HCT116 (cell line): Measurements from ENCODE around the gene USP33. TPM values are rescaled to one million over a fixed set of nuclear protein-coding genes. Genes with fewer than 3 reads are reported as not detected.

Source experiments
- ATAC-seq: fragments of 200-7000 bp; cut with Tn5 transposase; 2 replicates; pipeline ENCODE4 v1.9.1; 2020; ENCODE audit warnings: mild to moderate bottlenecking, moderate library complexity
- BruUV-seq: library from RNA; stranded (reverse); fragments of 400-500 nt; replicated peaks from 2 replicates; lab custom pipeline; 2021; lab: Mats Ljungman, UMichigan
- CTCF ChIA-PET: fragments of 300-600 bp; sonication (Branson Sonifier 250); formaldehyde crosslinking; loops from one replicate; lab custom pipeline; 2021; ENCODE audit warnings: antibody characterized with exemption; lab: Charles Lee
- POLR2A ChIA-PET: fragments of 300-600, 350-600 bp; sonication (Branson Sonifier 250); formaldehyde crosslinking; loops from one replicate; lab custom pipeline; 2021; ENCODE audit warnings: antibody characterized with exemption; lab: Charles Lee
- RAD21 ChIA-PET, 2 experiments: fragments of 300-600 bp; sonication (Branson Sonifier 250); formaldehyde crosslinking; loops; one replicate each; lab custom pipeline; 2023; ENCODE audit warnings: low total read pairs in 2 of 2; ENCODE audit not compliant: uncharacterized antibody in 2 of 2, unreplicated experiment in 2 of 2, low non-redundant PET in 1 of 2; lab: Charles Lee
- DNase-seq: peaks from one replicate; pipeline ENCODE4 v3.0.0-alpha.2; 2010; ENCODE audit warnings: low read depth, low spot score
- H2AFZ ChIP-seq: fragments of 200-600 bp; shearing (Covaris generic), sonication (generic); 2 replicates; pipeline ENCODE4 v1.6.1; 2017; ENCODE audit warnings: low read depth, mixed run types, mixed read lengths, antibody characterized with exemption, low read length; ENCODE audit not compliant: poor library complexity, severe bottlenecking
- H3K27ac ChIP-seq: 2 replicates; pipeline ENCODE4 v1.5.1; 2012; ENCODE audit warnings: low read depth, low read length
- H3K27me3 ChIP-seq: fragments of 200-600 bp; sonication (generic); 2 replicates; pipeline ENCODE4 v1.6.1; 2016; ENCODE audit warnings: mixed run types, low read length, mixed read lengths; ENCODE audit not compliant: insufficient read depth
- H3K36me3 ChIP-seq, 2 experiments: fragments of 200-500 bp in 1 of 2; fragments of 200-600 bp in 1 of 2; sonication (Bioruptor generic) in 1 of 2; sonication (generic) in 1 of 2; 2 replicates each; pipeline versions ENCODE4 v1.5.1 to v1.6.1; 2014 to 2016; ENCODE audit warnings: low read length in 2 of 2, inconsistent platforms in 1 of 2, mixed read lengths in 1 of 2, mixed run types in 1 of 2; ENCODE audit not compliant: insufficient read depth in 2 of 2, control insufficient read depth in 1 of 2
- H3K4me1 ChIP-seq, 2 experiments: fragments of 200-600 bp in 1 of 2; sonication (generic) in 1 of 2; 2 replicates each; pipeline versions ENCODE4 v1.5.1 to v1.6.1; 2012 to 2017; ENCODE audit warnings: low read length in 2 of 2, inconsistent platforms in 1 of 2, mild to moderate bottlenecking in 1 of 2, mixed read lengths in 1 of 2, mixed run types in 1 of 2, moderate library complexity in 1 of 2; ENCODE audit not compliant: insufficient read depth in 2 of 2, control insufficient read depth in 1 of 2
- H3K4me2 ChIP-seq: fragments of 200-600 bp; sonication (generic); 2 replicates; pipeline ENCODE4 v1.6.1; 2017; ENCODE audit warnings: mixed run types, low read length, mixed read lengths
- H3K4me3 ChIP-seq, 2 experiments: fragments of 200-600 bp in 1 of 2; sonication (generic) in 1 of 2; replicated peaks in 1 of 2; 2 replicates each; pipeline ENCODE4 v1.5.1; 2011 to 2016; ENCODE audit warnings: low read length in 2 of 2, control low read depth in 1 of 2, low read depth in 1 of 2, mild to moderate bottlenecking in 1 of 2, mixed read lengths in 1 of 2, mixed run types in 1 of 2
- H3K79me2 ChIP-seq: fragments of 200-600 bp; sonication (generic); 2 replicates; pipeline ENCODE4 v1.6.1; 2017; ENCODE audit warnings: mild to moderate bottlenecking, mixed run types, low read length, moderate library complexity, mixed read lengths; ENCODE audit not compliant: insufficient read depth
- H3K9ac ChIP-seq: fragments of 200-600 bp; sonication (generic); 2 replicates; pipeline ENCODE4 v1.6.1; 2016; ENCODE audit warnings: low read length, mixed read lengths
- H3K9me2 ChIP-seq: fragments of 200-600 bp; sonication (generic), shearing (Covaris generic); 2 replicates; pipeline ENCODE4 v1.6.1; 2017; ENCODE audit warnings: mixed run types, mild to moderate bottlenecking, moderate library complexity; ENCODE audit not compliant: insufficient read depth
- H3K9me3 ChIP-seq, 2 experiments: fragments of 200-500 bp in 1 of 2; fragments of 200-600 bp in 1 of 2; sonication (Bioruptor generic) in 1 of 2; sonication (generic) in 1 of 2; 2 replicates each; pipeline ENCODE4 v1.6.1; 2014 to 2017; ENCODE audit warnings: low read length in 2 of 2, mixed read lengths in 2 of 2, inconsistent platforms in 1 of 2, low read depth in 1 of 2, mild to moderate bottlenecking in 1 of 2, mixed run types in 1 of 2, moderate library complexity in 1 of 2; ENCODE audit not compliant: control insufficient read depth in 1 of 2, insufficient read depth in 1 of 2
- H4K20me1 ChIP-seq: fragments of 200-600 bp; sonication (generic), shearing (Covaris generic); 2 replicates; pipeline ENCODE4 v1.6.1; 2017; ENCODE audit warnings: mixed run types, mild to moderate bottlenecking, moderate library complexity; ENCODE audit not compliant: insufficient read depth
- JUND ChIP-seq: IDR thresholded peaks from 2 replicates; pipeline ENCODE4 v1.6.1; 2012
- MAX ChIP-seq: IDR thresholded peaks from 2 replicates; pipeline ENCODE4 v1.6.1; 2012
- POLR2A ChIP-seq: IDR thresholded peaks from 2 replicates; pipeline ENCODE4 v1.7.0; 2011; ENCODE audit warnings: borderline replicate concordance; ENCODE audit not compliant: insufficient read depth, insufficient read length; ENCODE audit errors: extremely low read depth
- POLR2AphosphoS5 ChIP-seq: IDR thresholded peaks from 2 replicates; pipeline ENCODE4 v1.6.1; 2011; ENCODE audit warnings: mild to moderate bottlenecking, low read depth, low read length, moderate library complexity
- SIN3A ChIP-seq: IDR thresholded peaks from 2 replicates; pipeline ENCODE4 v1.6.1; 2012; ENCODE audit warnings: low read depth
- SRF ChIP-seq: IDR thresholded peaks from 2 replicates; pipeline ENCODE4 v1.6.1; 2012; ENCODE audit warnings: low read depth
- YY1 ChIP-seq: IDR thresholded peaks from 2 replicates; pipeline ENCODE4 v1.6.1; 2011; ENCODE audit warnings: low read length, low read depth, moderate library complexity, mild to moderate bottlenecking; ENCODE audit not compliant: insufficient replicate concordance; ENCODE audit errors: extremely low read depth
- ZNF274 ChIP-seq: fragments of 200-500 bp; sonication (Bioruptor generic); IDR thresholded peaks from 2 replicates; pipeline ENCODE4 v1.6.1; 2014; ENCODE audit warnings: mild to moderate bottlenecking, low read depth, low read length, inconsistent platforms
- intact Hi-C: fragments of 100-400 bp; cut with micrococcal nuclease; formaldehyde crosslinking; loops from 2 replicates; pipeline ENCODE4 v1.10.0; 2022
- total RNA-seq: library from RNA; stranded (reverse); gene quantifications from one replicate; pipeline ENCODE4 v1.2.1, GENCODE V29; 2021; ENCODE audit not compliant: unreplicated experiment

USP33 gene
- total RNA-seq, 1 experiment from 2014 or later = 46.1 TPM

- H3K27ac ChIP-seq = no peak overlapping the region
- peaks cover 0 to 3% of the 10 kb centered on the region in 2 experiments; a peak in 1 of 4 replicates for H3K4me1 ChIP-seq
- H3K9me2 ChIP-seq = no peaks in the 10 kb centered on the region
- H3K27me3 ChIP-seq = no peaks in the 10 kb centered on the region
- RAD21 ChIA-PET = no interaction called here
- TF ChIP-seq SIN3A (no peak), JUND (no peak), POLR2A (no peak), ZNF274 (no peak), POLR2AphosphoS5 (no peak), SRF (no peak)
- TF ChIP-seq, all 23 proteins: peak for 0
- Histone ChIP-seq H3K4me3 (no peak overlapping the region), H2AFZ (no peak overlapping the region), H3K79me2 (peaks cover 36% of the 10 kb centered on the region), H3K9me3 (no peaks in the 10 kb centered on the region), H3K4me2 (no peak overlapping the region), H3K9ac (no peak overlapping the region), H4K20me1 (no peaks in the 10 kb centered on the region), H3K36me3 (peaks cover 0 to 5% of the 10 kb centered on the region in 2 experiments; a peak in 1 of 4 replicates)
- BruUV-seq = no TSS peak
- intact Hi-C loops = no loop called here
- DNase-seq (no peak), ATAC-seq (no peak)
- ChIA-PET CTCF (no interaction called here), POLR2A (interaction anchor here (0.7 kb wide), 1 partner anchor 39 kb away, joined by 4 read pairs; no protein-coding TSS in a partner anchor)
Observed at GRCh38 chr1:77742011-77742555, 17.6 kb downstream of the USP33 start.

- no peaks in the 10 kb centered on the region for H3K9me3 ChIP-seq
- ChIA-PET CTCF (no interaction called here), POLR2A (no interaction called here), RAD21 (no interaction called here)
- no peaks in the 10 kb centered on the region for H3K9me2 ChIP-seq
- intact Hi-C loops = no loop called here
- TF ChIP-seq POLR2AphosphoS5 (no peak), MAX (no peak), SIN3A (no peak), YY1 (no peak), JUND (no peak)
- H3K79me2 ChIP-seq = peaks cover 32% of the 10 kb centered on the region
- H3K4me1 ChIP-seq = peaks cover 0 to 3% of the 10 kb centered on the region in 2 experiments; a peak in 1 of 4 replicates
- DNase-seq = no peak
- no peak overlapping the region for H2AFZ ChIP-seq
- peaks cover 0 to 5% of the 10 kb centered on the region in 2 experiments; a peak in 1 of 4 replicates for H3K36me3 ChIP-seq
- H3K4me3 ChIP-seq = no peak overlapping the region
- no peak overlapping the region for H3K9ac ChIP-seq
- H3K4me2 ChIP-seq = no peak overlapping the region
- no peaks in the 10 kb centered on the region for H3K27me3 ChIP-seq
- ATAC-seq = no peak
- H3K27ac ChIP-seq = no peak overlapping the region
- no TSS peak for BruUV-seq
- H4K20me1 ChIP-seq = no peaks in the 10 kb centered on the region
Observed at GRCh38 chr1:77741316-77741715, 18.3 kb downstream of the USP33 start.
